GM10248 (cell line): ENCODE data around the gene NNMT.

Experiments used
- CTCF ChIA-PET: fragments of 300-600 bp; sonication (Branson Sonifier 250); formaldehyde crosslinking; extraction: SDS; loops from one replicate; lab custom pipeline; 2021; ENCODE audit warnings: antibody characterized with exemption; lab: Yijun Ruan, JAX
- POLR2A ChIA-PET: fragments of 350-650 bp; sonication (Branson Sonifier 250); formaldehyde crosslinking; extraction: SDS; loops from one replicate; lab custom pipeline; 2020; ENCODE audit warnings: antibody characterized with exemption; lab: Yijun Ruan, JAX
- DNase-seq: peaks from one replicate; pipeline ENCODE4 v3.0.0; 2012; ENCODE audit errors: extremely low spot score
- CTCF ChIP-seq: IDR thresholded peaks from 2 replicates; pipeline ENCODE4 v1.5.1; 2012; ENCODE audit warnings: mild to moderate bottlenecking, low read depth; ENCODE audit errors: extremely low read depth, missing control alignments, control extremely low read depth

Gene NNMT

DNA sequence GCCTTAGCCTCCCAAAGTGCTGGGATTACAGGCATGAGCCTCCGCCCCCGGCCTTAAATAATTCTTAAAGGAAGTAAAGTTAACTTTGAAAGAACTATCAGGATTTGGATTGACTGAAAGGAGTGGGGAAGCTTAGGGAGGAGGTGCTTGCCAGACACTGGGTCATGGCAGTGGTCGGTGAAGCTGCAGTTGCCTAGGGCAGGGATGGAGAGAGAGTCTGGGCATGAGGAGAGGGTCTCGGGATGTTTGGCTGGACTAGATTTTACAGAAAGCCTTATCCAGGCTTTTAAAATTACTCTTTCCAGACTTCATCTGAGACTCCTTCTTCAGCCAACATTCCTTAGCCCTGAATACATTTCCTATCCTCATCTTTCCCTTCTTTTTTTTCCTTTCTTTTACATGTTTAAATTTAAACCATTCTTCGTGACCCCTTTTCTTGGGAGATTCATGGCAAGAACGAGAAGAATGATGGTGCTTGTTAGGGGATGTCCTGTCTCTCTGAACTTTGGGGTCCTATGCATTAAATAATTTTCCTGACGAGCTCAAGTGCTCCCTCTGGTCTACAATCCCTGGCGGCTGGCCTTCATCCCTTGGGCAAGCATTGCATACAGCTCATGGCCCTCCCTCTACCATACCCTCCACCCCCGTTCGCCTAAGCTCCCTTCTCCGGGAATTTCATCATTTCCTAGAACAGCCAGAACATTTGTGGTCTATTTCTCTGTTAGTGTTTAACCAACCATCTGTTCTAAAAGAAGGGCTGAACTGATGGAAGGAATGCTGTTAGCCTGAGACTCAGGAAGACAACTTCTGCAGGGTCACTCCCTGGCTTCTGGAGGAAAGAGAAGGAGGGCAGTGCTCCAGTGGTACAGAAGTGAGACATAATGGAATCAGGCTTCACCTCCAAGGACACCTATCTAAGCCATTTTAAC lies at the start of gene NNMT:
Gene NNMT (plus strand): TSS at position 724 of the 929 bp plus-strand sequence. CDS start 158 bp downstream, at position 882.
- TF ChIP-seq CTCF, result no peak
- POLR2A ChIA-PET, result no interaction called here
- no peak for DNase-seq
- CTCF ChIA-PET, result no interaction called here

DNA sequence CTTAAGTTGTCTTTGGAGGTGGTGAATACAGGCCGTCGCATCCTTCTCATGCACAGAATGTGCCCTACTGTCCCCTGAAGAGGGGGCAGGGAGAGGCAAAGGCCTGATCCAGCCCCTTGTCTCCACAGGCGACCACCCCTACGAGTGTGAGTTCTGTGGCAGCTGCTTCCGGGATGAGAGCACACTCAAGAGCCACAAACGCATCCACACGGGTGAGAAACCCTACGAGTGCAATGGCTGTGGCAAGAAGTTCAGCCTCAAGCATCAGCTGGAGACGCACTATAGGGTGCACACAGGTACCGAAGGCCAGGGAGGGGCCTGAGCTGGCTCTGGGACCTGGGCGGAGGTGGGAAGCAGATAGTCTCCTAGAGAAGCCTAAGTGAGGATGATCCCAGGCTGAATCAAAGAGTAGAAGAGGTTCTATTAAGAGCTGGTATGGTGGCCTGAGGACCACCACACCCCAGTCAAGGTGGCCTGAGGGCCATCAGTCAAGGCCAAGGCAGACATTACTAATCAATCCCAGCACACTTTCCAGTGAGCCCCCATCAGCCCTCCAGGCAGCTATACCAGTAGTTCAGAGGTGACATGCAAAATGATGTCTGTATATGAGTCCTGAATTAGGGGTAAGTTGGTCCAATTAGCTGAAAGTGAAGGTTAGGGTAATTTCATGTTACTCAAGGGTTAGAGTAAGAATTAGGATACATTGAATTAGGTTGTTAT lies 49.0 kb upstream of the NNMT start:
- no peak for DNase-seq
- CTCF ChIA-PET, result interaction anchor here (1.0 to 6.3 kb wide), 3 partner anchors 16 to 27 kb away, joined by 3 to 63 read pairs (median 3); no protein-coding TSS in a partner anchor
- POLR2A ChIA-PET, result no interaction called here
- TF ChIP-seq CTCF, result no peak

GRCh38 chr11:114250180-114250579 lies 46.0 kb upstream of the NNMT start:
- no peak for DNase-seq
- no peak for TF ChIP-seq CTCF
- ChIA-PET POLR2A (no interaction called here), CTCF (interaction anchor here (1.0 to 6.3 kb wide), 3 partner anchors 13 to 354 kb away, joined by 3 to 63 read pairs (median 3); no protein-coding TSS in a partner anchor)

DNA sequence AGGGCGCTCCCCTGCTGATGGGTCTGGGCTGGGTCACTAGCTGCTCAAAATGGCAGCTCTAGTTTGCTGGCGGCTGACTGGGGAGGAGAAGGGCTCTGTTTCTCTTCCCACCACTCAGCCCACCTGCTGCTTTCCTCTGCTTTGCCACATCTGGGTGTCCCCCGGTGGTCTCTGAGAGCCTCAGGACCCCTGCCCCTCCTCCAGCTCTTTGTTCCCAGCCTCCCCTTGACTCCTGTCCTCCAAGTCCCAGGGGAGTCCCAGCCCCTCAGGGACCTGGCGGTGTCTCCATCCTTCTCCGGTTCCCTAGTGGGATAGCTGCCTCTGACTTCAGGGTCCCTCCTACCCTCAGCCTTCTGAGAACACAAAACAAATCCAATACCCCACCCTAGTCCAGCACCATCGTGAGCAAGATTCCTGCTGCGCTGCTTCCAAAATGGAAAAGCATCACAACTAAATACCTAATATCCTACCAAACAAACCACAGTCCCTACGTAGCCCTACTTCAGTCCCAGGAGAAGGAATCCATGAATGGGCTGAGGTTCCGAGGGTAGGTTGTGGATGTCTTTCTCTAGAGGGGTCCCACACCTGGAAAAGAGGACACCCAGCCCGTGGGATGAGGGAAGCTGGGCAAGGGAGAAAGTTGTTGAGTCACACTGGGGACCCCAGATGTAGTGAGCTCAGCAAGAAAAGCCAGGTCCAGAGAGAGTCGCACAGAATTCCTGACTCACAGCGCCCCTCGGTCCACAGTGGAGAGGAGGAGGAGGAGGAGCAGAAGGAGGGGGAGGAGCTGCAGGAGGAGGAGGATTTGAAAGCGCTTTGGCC lies 45.0 kb upstream of the NNMT start:
- POLR2A ChIA-PET, result no interaction called here
- CTCF ChIA-PET, result interaction anchor here (6.3 kb wide), 1 partner anchor 12 kb away, joined by 63 read pairs; no protein-coding TSS in a partner anchor
- TF ChIP-seq CTCF, result no peak
- DNase-seq, result no peak

- no peak for TF ChIP-seq CTCF
- DNase-seq, result no peak
- POLR2A ChIA-PET, result no interaction called here
- CTCF ChIA-PET, result interaction anchor here (6.3 kb wide), 1 partner anchor 11 kb away, joined by 63 read pairs; no protein-coding TSS in a partner anchor
These were observed 44.3 kb upstream of the NNMT start for GRCh38 chr11:114251815-114252337.
